ENCODE data around the gene PNLDC1. TPM values are rescaled to one million over a fixed set of nuclear protein-coding genes. Genes with fewer than 3 reads are reported as not detected.

The PNLDC1 gene
- total and polyA plus RNA-seq, 9 of the 15 experiments (the other 6 are each of a cell fraction or from before 2014, with no cell fraction given) = 0.12 TPM; not detected in 8

GRCh38 chr6:159766906-159767305 lies 33.2 kb upstream of the PNLDC1 start:
- Histone ChIP-seq H3K9me1 (ENCODE audit: control insufficient read depth, insufficient read depth, low read length) (no peaks in the 10 kb centered on the region), H2AFZ (ENCODE audit: low read depth, low read length) (no peak overlapping the region), H3K4me2 (ENCODE audit: insufficient read depth, low read length) (no peak overlapping the region), H3K27me3 (ENCODE audit: control insufficient read depth in 2 of 2, insufficient read depth in 2 of 2, low read length in 2 of 2) (no peaks in the 10 kb centered on the region), H3K4me3 (no peak overlapping the region), H3K36me3 (ENCODE audit: control insufficient read depth, insufficient read depth, low read length) (peaks cover 86% of the 10 kb centered on the region), H3K9ac (ENCODE audit: insufficient read depth in 1 of 2, low read depth in 2 of 2, low read length in 2 of 2) (no peak overlapping the region), H3K79me2 (ENCODE audit: control insufficient read depth, insufficient read depth, low read length) (peaks cover 18% of the 10 kb centered on the region), H4K20me1 (replicated peaks; ENCODE audit: control insufficient read depth, insufficient read depth, low read length) (no peaks in the 10 kb centered on the region), H3K4me1 (replicated peaks in 1 of 2; ENCODE audit: control insufficient read depth in 2 of 2, insufficient read depth in 2 of 2, low read length in 2 of 2) (peaks cover 7 to 14% of the 10 kb centered on the region in 2 experiments; a peak in 4 of 5 replicates), H3K27ac (ENCODE audit: extremely low read depth, low read depth, low read length) (no peak overlapping the region), H3K9me3 (replicated peaks; ENCODE audit: control insufficient read depth, insufficient read depth, low read depth, low read length) (no peaks in the 10 kb centered on the region)
- in situ Hi-C loops (cut with MboI) (no loop called here), intact Hi-C loops (cut with micrococcal nuclease) (no loop called here)
- no peak for DNase-seq (ENCODE audit: extremely low read depth in 1 of 4, low spot score in 3 of 4)
- ATAC-seq = no peak
- CTCF ChIA-PET (ENCODE audit: low intra/inter-chr PET ratio) = no interaction called here
- FAIRE-seq = no peak
- TF ChIP-seq TFAM (CRISPR knock-in tag; conservative IDR thresholded peaks at IDR 0.05) (no peak), POU5F1 (IDR thresholded peaks at IDR 0.05; ENCODE audit: borderline replicate concordance, low read depth, low read length, partially characterized antibody) (no peak)
- no TSS peak for BruUV-seq (replicated peaks)
- POLR2A ChIA-PET = interaction anchor here (0.6 to 0.8 kb wide), 3 partner anchors 9 to 641 kb away, joined by 3 read pairs; partner anchors contain the start of gene WTAP

GRCh38 chr6:159769470-159769869 lies 30.6 kb upstream of the PNLDC1 start:
- in situ Hi-C loops (cut with MboI) (no loop called here), intact Hi-C loops (cut with micrococcal nuclease) (no loop called here)
- Histone ChIP-seq H4K20me1 (replicated peaks; ENCODE audit: control insufficient read depth, insufficient read depth, low read length) (no peaks in the 10 kb centered on the region), H3K9ac (ENCODE audit: insufficient read depth in 1 of 2, low read depth in 2 of 2, low read length in 2 of 2) (no peak overlapping the region), H2AFZ (ENCODE audit: low read depth, low read length) (no peak overlapping the region), H3K4me3 (no peak overlapping the region), H3K27ac (ENCODE audit: extremely low read depth, low read depth, low read length) (no peak overlapping the region), H3K27me3 (ENCODE audit: control insufficient read depth in 2 of 2, insufficient read depth in 2 of 2, low read length in 2 of 2) (no peaks in the 10 kb centered on the region), H3K4me1 (replicated peaks in 1 of 2; ENCODE audit: control insufficient read depth in 2 of 2, insufficient read depth in 2 of 2, low read length in 2 of 2) (no peaks in the 10 kb centered on the region), H3K9me3 (replicated peaks; ENCODE audit: control insufficient read depth, insufficient read depth, low read depth, low read length) (no peaks in the 10 kb centered on the region), H3K36me3 (ENCODE audit: control insufficient read depth, insufficient read depth, low read length) (peaks cover 94% of the 10 kb centered on the region), H3K4me2 (ENCODE audit: insufficient read depth, low read length) (no peak overlapping the region), H3K9me1 (ENCODE audit: control insufficient read depth, insufficient read depth, low read length) (no peaks in the 10 kb centered on the region), H3K79me2 (ENCODE audit: control insufficient read depth, insufficient read depth, low read length) (peaks cover 3% of the 10 kb centered on the region; the same call in 1 of the 3 replicates)
- TF ChIP-seq ASH1L (IDR thresholded peaks at IDR 0.05; ENCODE audit: borderline replicate concordance, low read depth, partially characterized antibody) (no peak), FOXK2 (conservative IDR thresholded peaks at IDR 0.05 in 1 of 2, IDR thresholded peaks at IDR 0.05 in 1 of 2; ENCODE audit: low read depth in 2 of 2) (no peak), SMAD2 (IDR thresholded peaks at IDR 0.05; ENCODE audit: low read depth, low read length) (no peak)
- TF ChIP-seq, protein P1, sequence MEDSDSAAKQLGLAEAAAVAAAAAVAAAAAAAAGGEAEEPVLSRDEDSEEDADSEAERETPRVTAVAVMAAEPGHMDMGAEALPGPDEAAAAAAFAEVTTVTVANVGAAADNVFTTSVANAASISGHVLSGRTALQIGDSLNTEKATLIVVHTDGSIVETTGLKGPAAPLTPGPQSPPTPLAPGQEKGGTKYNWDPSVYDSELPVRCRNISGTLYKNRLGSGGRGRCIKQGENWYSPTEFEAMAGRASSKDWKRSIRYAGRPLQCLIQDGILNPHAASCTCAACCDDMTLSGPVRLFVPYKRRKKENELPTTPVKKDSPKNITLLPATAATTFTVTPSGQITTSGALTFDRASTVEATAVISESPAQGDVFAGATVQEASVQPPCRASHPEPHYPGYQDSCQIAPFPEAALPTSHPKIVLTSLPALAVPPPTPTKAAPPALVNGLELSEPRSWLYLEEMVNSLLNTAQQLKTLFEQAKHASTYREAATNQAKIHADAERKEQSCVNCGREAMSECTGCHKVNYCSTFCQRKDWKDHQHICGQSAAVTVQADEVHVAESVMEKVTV (CRISPR knock-in tag; IDR thresholded peaks at IDR 0.05) = no peak
- ChIA-PET CTCF (ENCODE audit: low intra/inter-chr PET ratio) (no interaction called here), POLR2A (interaction anchor here (0.5 to 2.2 kb wide), 7 partner anchors 8 to 1718 kb away, joined by 3 to 11 read pairs (median 4); partner anchors contain the start of genes ACAT2, MRPL18 and TCP1)
- ATAC-seq (no peak), DNase-seq (ENCODE audit: extremely low read depth in 1 of 4, low spot score in 3 of 4) (no peak), FAIRE-seq (no peak)
- no TSS peak for BruUV-seq (replicated peaks)
